CD14-positive monocyte (primary cell): ENCODE results near the gene FIZ1. TPM values are rescaled to one million over a fixed set of nuclear protein-coding genes. Genes with fewer than 3 reads are reported as not detected.

Source experiments
- DNase-seq, 3 donors: peaks; one replicate each; pipeline ENCODE4 v3.0.0-alpha.2; 2011 to 2022
- H2AFZ ChIP-seq: 2 replicates; pipeline ENCODE4 v1.6.0; 2012; ENCODE audit warnings: mild to moderate bottlenecking, low read depth, low read length, inconsistent platforms; ENCODE audit not compliant: insufficient read depth, poor library complexity, severe bottlenecking
- H3K27ac ChIP-seq, 2 donors: 1 replicate in 1 of 2; 2 replicates in 1 of 2; pipeline ENCODE4 v1.5.1; 2012 to 2013; ENCODE audit warnings: low read length in 2 of 2, control low read depth in 1 of 2, inconsistent platforms in 1 of 2, low read depth in 1 of 2, mild to moderate bottlenecking in 1 of 2
- H3K27me3 ChIP-seq, 2 donors: one replicate each; pipeline versions ENCODE4 v1.6.0 to v1.6.1; 2011 to 2013; ENCODE audit warnings: low read length in 2 of 2; ENCODE audit not compliant: control insufficient read depth in 2 of 2, insufficient read depth in 2 of 2
- H3K36me3 ChIP-seq, 2 donors: replicated peaks in 1 of 2; 1 replicate in 1 of 2; 2 replicates in 1 of 2; pipeline versions ENCODE4 v1.5.1 to v1.6.1; 2012 to 2013; ENCODE audit warnings: low read length in 2 of 2, control low read depth in 1 of 2, inconsistent platforms in 1 of 2, mild to moderate bottlenecking in 1 of 2; ENCODE audit not compliant: insufficient read depth in 2 of 2, control insufficient read depth in 1 of 2
- H3K4me1 ChIP-seq, 2 donors: 1 replicate in 1 of 2; 2 replicates in 1 of 2; pipeline versions ENCODE4 v1.5.1 to v1.6.1; 2012 to 2013; ENCODE audit warnings: low read length in 2 of 2, control low read depth in 1 of 2, inconsistent platforms in 1 of 2, mild to moderate bottlenecking in 1 of 2, moderate library complexity in 1 of 2; ENCODE audit not compliant: insufficient read depth in 2 of 2, control insufficient read depth in 1 of 2
- H3K4me2 ChIP-seq: replicated peaks from 2 replicates; pipeline ENCODE3; 2012; ENCODE audit warnings: low read length, moderate library complexity, mild to moderate bottlenecking; ENCODE audit not compliant: poor library complexity, severe bottlenecking; ENCODE audit errors: extremely low read depth
- H3K4me3 ChIP-seq, 3 experiments: fragments of 200-600 bp in 1 of 3; sonication (generic) in 1 of 3; replicated peaks in 1 of 3; 1 replicate in 2 of 3; 2 replicates in 1 of 3; pipeline ENCODE4 v1.5.1; 2011 to 2013; ENCODE audit warnings: low read length in 3 of 3, mild to moderate bottlenecking in 3 of 3, control low read depth in 2 of 3, low read depth in 2 of 3, inconsistent platforms in 1 of 3, moderate library complexity in 1 of 3
- H3K79me2 ChIP-seq: 2 replicates; pipeline ENCODE4 v1.6.0; 2012; ENCODE audit warnings: mild to moderate bottlenecking, control low read depth, inconsistent platforms, low read length, moderate library complexity; ENCODE audit not compliant: insufficient read depth
- H3K9ac ChIP-seq: 2 replicates; pipeline ENCODE4 v1.6.0; 2017; ENCODE audit warnings: low read length, mild to moderate bottlenecking; ENCODE audit not compliant: insufficient read depth, poor library complexity, severe bottlenecking
- H3K9me3 ChIP-seq, 2 donors: replicated peaks in 1 of 2; 1 replicate in 1 of 2; 2 replicates in 1 of 2; pipeline versions ENCODE4 v1.5.1 to v1.6.1; 2012 to 2013; ENCODE audit warnings: low read length in 2 of 2, control low read depth in 1 of 2; ENCODE audit not compliant: control insufficient read depth in 1 of 2, insufficient read depth in 1 of 2
- H4K20me1 ChIP-seq: 2 replicates; pipeline ENCODE4 v1.6.0; 2012; ENCODE audit warnings: mild to moderate bottlenecking, low read length, control low read depth, moderate library complexity; ENCODE audit not compliant: insufficient read depth
- H3K27ac Mint-ChIP-seq, 7 donors: one replicate each; pipeline ENCODE4 v1.8.0; 2020; ENCODE audit warnings: mild to moderate bottlenecking in 7 of 7, mixed read lengths in 7 of 7, moderate library complexity in 6 of 7, inconsistent platforms in 2 of 7
- H3K27me3 Mint-ChIP-seq, 3 donors: one replicate each; pipeline ENCODE4 v1.8.0; 2021 to 2022; ENCODE audit warnings: low read depth in 3 of 3, mild to moderate bottlenecking in 3 of 3, mixed read lengths in 3 of 3, moderate library complexity in 3 of 3, inconsistent platforms in 1 of 3
- H3K36me3 Mint-ChIP-seq, 2 donors: one replicate each; pipeline ENCODE4 v1.8.0; 2020; ENCODE audit warnings: mixed read lengths in 2 of 2, inconsistent platforms in 1 of 2, mild to moderate bottlenecking in 1 of 2
- H3K4me1 Mint-ChIP-seq: one replicate; pipeline ENCODE4 v1.8.0; 2020; ENCODE audit warnings: mild to moderate bottlenecking, mixed read lengths
- H3K4me3 Mint-ChIP-seq, 2 donors: one replicate each; pipeline ENCODE4 v1.8.0; 2020; ENCODE audit warnings: mild to moderate bottlenecking in 2 of 2, mixed read lengths in 2 of 2, moderate library complexity in 1 of 2
- H3K9me3 Mint-ChIP-seq, 7 donors: one replicate each; pipeline ENCODE4 v1.8.0; 2020 to 2022; ENCODE audit warnings: mixed read lengths in 7 of 7, mild to moderate bottlenecking in 6 of 7, moderate library complexity in 6 of 7, inconsistent platforms in 2 of 7
- WGBS: methylation state at CpG from one replicate; pipeline ENCODE4 v1.1.5; 2013; ENCODE audit warnings: missing lambda C conversion rate; ENCODE audit not compliant: insufficient coverage; 5-methylcytosine and 5-hydroxymethylcytosine counted together
- intact Hi-C, 2 donors: fragments of 100-400 bp; cut with micrococcal nuclease; formaldehyde crosslinking; loops; one replicate each; pipeline versions ENCODE4 v1.15.0 to v1.15.1; 2023
- polyA plus RNA-seq, 3 donors: library from polyadenylated mRNA; depleted of rRNA in 1 of 3; unstranded in 2 of 3; stranded (reverse) in 1 of 3; fragments of 300-500 nt in 2 of 3; fragments of >200 nt in 1 of 3; fragmentation: Illumina TruSeq in 2 of 3; gene quantifications; 1 replicate in 2 of 3; 2 replicates in 1 of 3; pipeline ENCODE4 v1.2.3, GENCODE V29; 2012 to 2021
- TF ChIP-seq, protein P1 (sequence below): fragments of 200-600 bp; IDR thresholded peaks from one replicate; pipeline ENCODE4 v1.8.0; 2022; ENCODE audit warnings: antibody characterized with exemption, mild to moderate bottlenecking

The FIZ1 gene
- polyA plus RNA-seq, 3 donors = 1.2 to 2.6 (median 1.6) TPM

DNA sequence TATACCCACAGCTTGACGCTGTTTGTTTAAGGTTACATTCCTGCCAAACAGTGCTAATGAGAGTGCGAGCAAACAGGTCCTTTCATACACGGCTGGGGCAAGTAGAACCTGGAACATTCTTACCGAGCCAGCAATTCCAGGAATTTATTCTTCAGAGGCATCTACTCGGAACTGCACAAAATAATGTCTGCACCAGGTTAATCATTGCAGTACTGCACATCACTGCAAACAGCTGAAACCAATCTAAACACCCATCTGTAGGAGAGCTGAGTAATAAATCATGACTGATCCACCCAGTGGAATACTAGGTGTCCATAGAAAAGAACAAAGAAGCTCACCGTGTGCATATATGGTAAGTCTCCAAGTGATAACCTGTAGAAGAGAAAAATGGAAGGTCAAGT lies 17.5 kb downstream of the FIZ1 start:
- H3K9me3 ChIP-seq = no peaks in the 10 kb centered on the region
- no peak overlapping the region for H3K27ac ChIP-seq
- no peak overlapping the region for H3K4me2 ChIP-seq
- no peak overlapping the region for H3K4me3 ChIP-seq
- H3K9ac ChIP-seq = no peak overlapping the region
- intact Hi-C loops = loop anchor here in 1 of 2 donors (5.0 kb wide), 1 partner anchor 50 kb away; no protein-coding TSS in a partner anchor
- Mint-ChIP-seq H3K27me3 (peaks cover 22 to 27% (median 27%) of the 10 kb centered on the region in 3 donors), H3K4me1 (peaks cover 32% of the 10 kb centered on the region), H3K36me3 (peaks cover 3 to 9% of the 10 kb centered on the region in 2 donors), H3K4me3 (no peak overlapping the region), H3K27ac (no peak overlapping the region), H3K9me3 (peaks cover 0 to 8% (median 2%) of the 10 kb centered on the region in 7 donors)
- H3K4me1 ChIP-seq = peaks cover 19 to 36% of the 10 kb centered on the region in 2 donors
- TF ChIP-seq, protein P1, sequence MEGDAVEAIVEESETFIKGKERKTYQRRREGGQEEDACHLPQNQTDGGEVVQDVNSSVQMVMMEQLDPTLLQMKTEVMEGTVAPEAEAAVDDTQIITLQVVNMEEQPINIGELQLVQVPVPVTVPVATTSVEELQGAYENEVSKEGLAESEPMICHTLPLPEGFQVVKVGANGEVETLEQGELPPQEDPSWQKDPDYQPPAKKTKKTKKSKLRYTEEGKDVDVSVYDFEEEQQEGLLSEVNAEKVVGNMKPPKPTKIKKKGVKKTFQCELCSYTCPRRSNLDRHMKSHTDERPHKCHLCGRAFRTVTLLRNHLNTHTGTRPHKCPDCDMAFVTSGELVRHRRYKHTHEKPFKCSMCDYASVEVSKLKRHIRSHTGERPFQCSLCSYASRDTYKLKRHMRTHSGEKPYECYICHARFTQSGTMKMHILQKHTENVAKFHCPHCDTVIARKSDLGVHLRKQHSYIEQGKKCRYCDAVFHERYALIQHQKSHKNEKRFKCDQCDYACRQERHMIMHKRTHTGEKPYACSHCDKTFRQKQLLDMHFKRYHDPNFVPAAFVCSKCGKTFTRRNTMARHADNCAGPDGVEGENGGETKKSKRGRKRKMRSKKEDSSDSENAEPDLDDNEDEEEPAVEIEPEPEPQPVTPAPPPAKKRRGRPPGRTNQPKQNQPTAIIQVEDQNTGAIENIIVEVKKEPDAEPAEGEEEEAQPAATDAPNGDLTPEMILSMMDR = no peak
- no peaks in the 10 kb centered on the region for H3K79me2 ChIP-seq
- DNase-seq = no peak
- H3K27me3 ChIP-seq = peaks cover 9 to 25% of the 10 kb centered on the region in 2 donors
- peak overlapping the region; percentile 96 for H2AFZ ChIP-seq
- no peaks in the 10 kb centered on the region for H4K20me1 ChIP-seq
- H3K36me3 ChIP-seq = peaks cover 0 to 2% of the 10 kb centered on the region in 2 donors
- WGBS = 74% methylated on average over 6 of the region's 6 CpGs

DNA sequence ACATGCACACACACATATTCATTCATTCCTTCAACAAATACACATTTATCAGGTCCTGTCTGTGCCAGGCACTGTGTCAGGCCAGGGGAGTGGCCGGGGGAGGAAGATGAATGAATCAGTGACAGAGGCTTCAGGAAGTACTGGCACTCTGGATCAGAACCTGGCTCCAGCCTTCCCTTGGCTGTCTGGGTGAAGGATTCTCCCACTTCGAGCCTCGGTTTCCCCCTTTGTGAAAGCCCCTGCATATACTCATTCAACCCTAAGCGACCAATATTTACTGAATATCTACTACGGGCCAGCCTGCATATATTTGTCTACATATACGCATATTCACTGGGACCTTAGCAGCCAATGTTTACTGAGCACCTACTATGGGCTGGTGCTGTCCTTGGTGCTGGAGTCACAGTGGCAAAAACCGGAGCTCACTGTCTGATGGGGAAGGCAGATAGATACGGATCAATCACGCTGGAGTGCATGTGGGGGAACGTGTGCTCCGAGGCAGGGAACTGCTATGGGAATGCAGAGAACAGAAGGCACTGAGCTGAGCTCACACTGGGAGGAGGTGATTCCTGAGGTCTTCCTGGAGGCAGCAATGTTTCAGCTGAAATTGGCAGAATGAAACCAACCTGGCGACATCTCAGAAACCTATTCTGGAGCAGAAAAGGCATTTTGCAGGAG lies 18.0 kb downstream of the FIZ1 start:
- no peaks in the 10 kb centered on the region for H4K20me1 ChIP-seq
- 51% methylated on average over 9 of the region's 12 CpGs for WGBS
- TF ChIP-seq, protein P1 = no peak
- H3K79me2 ChIP-seq = no peaks in the 10 kb centered on the region
- peak overlapping the region in 6 of 7 donors; percentile 6 to 66 (median 20) for H3K27ac Mint-ChIP-seq
- H3K27me3 ChIP-seq = peaks cover 8 to 20% of the 10 kb centered on the region in 2 donors
- H3K4me2 ChIP-seq = peak overlapping the region; percentile 77
- no peaks in the 10 kb centered on the region for H3K9me3 ChIP-seq
- peaks cover 0 to 8% (median 1%) of the 10 kb centered on the region in 7 donors for H3K9me3 Mint-ChIP-seq
- H3K27me3 Mint-ChIP-seq = peaks cover 18 to 22% (median 22%) of the 10 kb centered on the region in 3 donors
- peak overlapping the region; percentile 75 for H3K9ac ChIP-seq
- DNase-seq = no peak
- intact Hi-C loops = loop anchor here in 1 of 2 donors (5.0 kb wide), 1 partner anchor 51 kb away; no protein-coding TSS in a partner anchor
- H3K36me3 ChIP-seq = peaks cover 0 to 2% of the 10 kb centered on the region in 2 donors
- peaks cover 17 to 31% of the 10 kb centered on the region in 2 donors for H3K4me1 ChIP-seq
- H3K36me3 Mint-ChIP-seq = peaks cover 3 to 10% of the 10 kb centered on the region in 2 donors
- peak overlapping the region; percentile 96 for H2AFZ ChIP-seq
- peak overlapping the region in 1 of 2 donors; percentile 66 for H3K27ac ChIP-seq
- peak overlapping the region; percentile 82 to 88 for H3K4me3 Mint-ChIP-seq
- peaks cover 28% of the 10 kb centered on the region for H3K4me1 Mint-ChIP-seq
- peak overlapping the region; percentile 71 to 84 (median 79) for H3K4me3 ChIP-seq
